ENCODE measurements around the gene CFAP92. TPM values are rescaled to one million over a fixed set of nuclear protein-coding genes. Genes with fewer than 3 reads are reported as not detected.

The CFAP92 gene
- total and polyA plus RNA-seq, 4 donors = 1.2 to 4.9 (median 2.7) TPM

- Histone ChIP-seq H3K9ac (ENCODE audit: insufficient read depth in 1 of 2, low read length in 2 of 2) (no peak overlapping the region), H3K4me3 (no peak overlapping the region), H3K4me1 (ENCODE audit: control insufficient read depth in 5 of 5, insufficient read depth in 5 of 5, low read length in 5 of 5) (peaks cover 0 to 8% (median 0%) of the 10 kb centered on the region in 5 donors), H3K36me3 (ENCODE audit: control insufficient read depth in 4 of 4, insufficient read depth in 4 of 4, low read length in 4 of 4) (peaks cover 0 to 12% (median 2%) of the 10 kb centered on the region in 4 donors), H3K9me3 (ENCODE audit: control insufficient read depth in 4 of 4, insufficient read depth in 3 of 4, low read length in 3 of 4) (no peaks in the 10 kb centered on the region), H3K27ac (ENCODE audit: low read depth in 1 of 2, low read length in 1 of 2) (no peak overlapping the region), H3K27me3 (ENCODE audit: control insufficient read depth in 3 of 3, insufficient read depth in 3 of 3, low read length in 2 of 3) (no peaks in the 10 kb centered on the region)
- ATAC-seq (ENCODE audit: insufficient read depth, low FRiP score) (no peak), DNase-seq (peak in 1 of 3 donors; percentile 9)
- TF ChIP-seq, protein P1, sequence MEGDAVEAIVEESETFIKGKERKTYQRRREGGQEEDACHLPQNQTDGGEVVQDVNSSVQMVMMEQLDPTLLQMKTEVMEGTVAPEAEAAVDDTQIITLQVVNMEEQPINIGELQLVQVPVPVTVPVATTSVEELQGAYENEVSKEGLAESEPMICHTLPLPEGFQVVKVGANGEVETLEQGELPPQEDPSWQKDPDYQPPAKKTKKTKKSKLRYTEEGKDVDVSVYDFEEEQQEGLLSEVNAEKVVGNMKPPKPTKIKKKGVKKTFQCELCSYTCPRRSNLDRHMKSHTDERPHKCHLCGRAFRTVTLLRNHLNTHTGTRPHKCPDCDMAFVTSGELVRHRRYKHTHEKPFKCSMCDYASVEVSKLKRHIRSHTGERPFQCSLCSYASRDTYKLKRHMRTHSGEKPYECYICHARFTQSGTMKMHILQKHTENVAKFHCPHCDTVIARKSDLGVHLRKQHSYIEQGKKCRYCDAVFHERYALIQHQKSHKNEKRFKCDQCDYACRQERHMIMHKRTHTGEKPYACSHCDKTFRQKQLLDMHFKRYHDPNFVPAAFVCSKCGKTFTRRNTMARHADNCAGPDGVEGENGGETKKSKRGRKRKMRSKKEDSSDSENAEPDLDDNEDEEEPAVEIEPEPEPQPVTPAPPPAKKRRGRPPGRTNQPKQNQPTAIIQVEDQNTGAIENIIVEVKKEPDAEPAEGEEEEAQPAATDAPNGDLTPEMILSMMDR (IDR thresholded peaks at IDR 0.05; ENCODE audit: control extremely low read depth, extremely low read depth) = no peak
- WGBS, 2 donors = 79 to 89% methylated on average over 10 of the region's 10 CpGs
Measured at GRCh38 chr3:129031476-129032215, 37.8 kb upstream of the CFAP92 start.

DNA sequence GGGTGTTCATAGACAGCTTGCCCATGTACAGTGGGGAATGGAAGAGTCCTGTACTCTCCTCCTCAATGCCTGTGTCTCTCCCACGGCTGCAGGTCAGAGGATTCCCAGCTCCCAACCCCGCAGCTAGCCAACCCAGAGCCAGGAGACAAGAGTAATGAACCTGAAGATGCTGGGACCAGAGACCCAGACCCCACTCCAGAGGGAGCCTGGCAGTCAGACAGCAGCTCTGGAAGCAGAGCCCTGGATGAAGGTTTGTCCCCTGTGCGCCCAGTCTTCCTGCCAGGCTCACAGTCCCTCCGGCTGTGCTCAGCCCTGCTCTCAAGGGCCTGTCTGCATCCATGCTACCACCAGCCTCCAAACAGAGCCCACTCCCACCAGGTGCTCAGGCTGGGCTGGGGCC lies 36.7 kb upstream of the CFAP92 start:
- Histone ChIP-seq H3K9me3 (ENCODE audit: control insufficient read depth in 4 of 4, insufficient read depth in 3 of 4, low read length in 3 of 4) (no peaks in the 10 kb centered on the region), H3K27ac (ENCODE audit: low read depth in 1 of 2, low read length in 1 of 2) (no peak overlapping the region), H3K36me3 (ENCODE audit: control insufficient read depth in 4 of 4, insufficient read depth in 4 of 4, low read length in 4 of 4) (peaks cover 0 to 12% (median under 1%) of the 10 kb centered on the region in 4 donors), H3K4me1 (ENCODE audit: control insufficient read depth in 5 of 5, insufficient read depth in 5 of 5, low read length in 5 of 5) (peaks cover 8 to 19% (median 9%) of the 10 kb centered on the region in 5 donors), H3K9ac (ENCODE audit: insufficient read depth in 1 of 2, low read length in 2 of 2) (no peak overlapping the region), H3K27me3 (ENCODE audit: control insufficient read depth in 3 of 3, insufficient read depth in 3 of 3, low read length in 2 of 3) (no peaks in the 10 kb centered on the region), H3K4me3 (no peak overlapping the region)
- DNase-seq = no peak
- no peak for ATAC-seq (ENCODE audit: insufficient read depth, low FRiP score)
- TF ChIP-seq, protein P1 (IDR thresholded peaks at IDR 0.05; ENCODE audit: control extremely low read depth, extremely low read depth) = no peak
- WGBS, 2 donors = 96% methylated on average over 4 of the region's 4 CpGs

DNA sequence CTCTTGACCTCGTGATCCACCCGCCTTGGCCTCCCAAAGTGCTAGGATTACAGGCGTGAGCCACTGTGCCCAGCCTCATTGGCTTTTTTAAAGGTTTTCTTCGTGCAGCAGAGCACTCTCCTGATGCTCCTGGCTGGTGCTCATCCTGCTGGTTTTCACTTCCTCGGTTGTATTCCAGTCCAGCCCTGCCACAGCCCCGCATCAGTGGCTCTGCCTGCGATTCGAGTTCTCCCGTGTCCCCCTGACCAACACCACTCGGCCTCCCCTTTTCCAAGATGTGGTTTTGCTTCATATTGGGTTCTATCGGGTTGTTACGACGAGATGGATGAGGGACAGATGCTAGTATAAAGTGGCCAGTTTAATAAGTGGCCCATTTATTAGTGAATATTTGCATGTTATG lies 35.0 kb upstream of the CFAP92 start:
- Histone ChIP-seq H3K9ac (ENCODE audit: insufficient read depth in 1 of 2, low read length in 2 of 2) (no peak overlapping the region), H3K27ac (ENCODE audit: low read depth in 1 of 2, low read length in 1 of 2) (no peak overlapping the region), H3K9me3 (ENCODE audit: control insufficient read depth in 4 of 4, insufficient read depth in 3 of 4, low read length in 3 of 4) (no peaks in the 10 kb centered on the region), H3K4me3 (no peak overlapping the region), H3K27me3 (ENCODE audit: control insufficient read depth in 3 of 3, insufficient read depth in 3 of 3, low read length in 2 of 3) (no peaks in the 10 kb centered on the region), H3K36me3 (ENCODE audit: control insufficient read depth in 4 of 4, insufficient read depth in 4 of 4, low read length in 4 of 4) (peaks cover 0 to 7% (median 0%) of the 10 kb centered on the region in 4 donors), H3K4me1 (ENCODE audit: control insufficient read depth in 5 of 5, insufficient read depth in 5 of 5, low read length in 5 of 5) (peaks cover 8 to 31% (median 13%) of the 10 kb centered on the region in 5 donors)
- no peak for ATAC-seq (ENCODE audit: insufficient read depth, low FRiP score)
- TF ChIP-seq, protein P1 (IDR thresholded peaks at IDR 0.05; ENCODE audit: control extremely low read depth, extremely low read depth) = no peak
- WGBS, 2 donors = 94% methylated on average over 13 of the region's 13 CpGs
- no peak for DNase-seq

Measured in lung (tissue), 12 donors.